GM23338 (cell line): ENCODE data around the gene NHERF1. TPM values are rescaled to one million over a fixed set of nuclear protein-coding genes. Genes with fewer than 3 reads are reported as not detected.

Experiments used
- ATAC-seq: fragments of 200-7000 bp; cut with Tn5 transposase; 3 replicates; pipeline ENCODE4 v1.9.1; 2020
- DNase-seq: peaks from one replicate; pipeline ENCODE4 v3.0.0-alpha.2; 2015; ENCODE audit warnings: low spot score
- H2AFZ ChIP-seq: fragments of 200-600 bp; sonication (generic); 2 replicates; pipeline ENCODE4 v1.8.0; 2016; ENCODE audit warnings: antibody characterized with exemption, mild to moderate bottlenecking, moderate library complexity
- H3F3A ChIP-seq: fragments of 200-600 bp; sonication (generic); replicated peaks from 2 replicates; pipeline ENCODE4 v1.8.0; 2017; ENCODE audit warnings: antibody characterized with exemption, mixed run types, low read depth
- H3K27ac ChIP-seq: fragments of 200-600 bp; sonication (generic); 2 replicates; pipeline ENCODE4 v1.6.1; 2016; ENCODE audit warnings: low read depth
- H3K27me3 ChIP-seq: fragments of 200-600 bp; sonication (generic); 2 replicates; pipeline ENCODE4 v1.8.0; 2016; ENCODE audit warnings: mild to moderate bottlenecking, mixed run types, moderate library complexity; ENCODE audit not compliant: insufficient read depth
- H3K36me3 ChIP-seq: fragments of 200-600 bp; sonication (generic); 2 replicates; pipeline ENCODE4 v1.8.0; 2016; ENCODE audit warnings: mild to moderate bottlenecking; ENCODE audit not compliant: insufficient read depth
- H3K4me1 ChIP-seq: fragments of 200-600 bp; sonication (generic); 2 replicates; pipeline ENCODE4 v1.8.0; 2016; ENCODE audit warnings: mild to moderate bottlenecking, moderate library complexity; ENCODE audit not compliant: insufficient read depth
- H3K4me2 ChIP-seq: fragments of 200-600 bp; sonication (generic); 2 replicates; pipeline ENCODE4 v1.7.1; 2017; ENCODE audit warnings: mixed run types
- H3K4me3 ChIP-seq: fragments of 200-600 bp; sonication (generic); 2 replicates; pipeline ENCODE4 v1.6.1; 2016; ENCODE audit warnings: mixed run types
- H3K79me2 ChIP-seq: fragments of 200-600 bp; sonication (generic); replicated peaks from 2 replicates; pipeline ENCODE4 v1.8.0; 2017; ENCODE audit warnings: mild to moderate bottlenecking; ENCODE audit not compliant: insufficient read depth
- H3K9me2 ChIP-seq: fragments of 200-600 bp; sonication (generic); 2 replicates; pipeline ENCODE4 v1.8.0; 2017; ENCODE audit not compliant: insufficient read depth
- H4K20me1 ChIP-seq: fragments of 200-600 bp; sonication (generic); replicated peaks from 2 replicates; pipeline ENCODE4 v1.8.0; 2017; ENCODE audit warnings: mild to moderate bottlenecking; ENCODE audit not compliant: insufficient read depth
- H3K27ac Mint-ChIP-seq: 2 replicates; pipeline ENCODE4 v1.8.0; 2020; ENCODE audit warnings: inconsistent platforms, mild to moderate bottlenecking, moderate library complexity, mixed read lengths
- H3K27me3 Mint-ChIP-seq: 3 replicates; pipeline ENCODE4 v1.8.0; 2022; ENCODE audit warnings: low read depth, mild to moderate bottlenecking, moderate library complexity, mixed read lengths, inconsistent platforms; ENCODE audit not compliant: insufficient read depth, poor library complexity
- H3K36me3 Mint-ChIP-seq: 3 replicates; pipeline ENCODE4 v1.8.0; 2021; ENCODE audit warnings: low read depth, mild to moderate bottlenecking, inconsistent platforms, moderate library complexity, mixed read lengths
- H3K4me1 Mint-ChIP-seq: 3 replicates; pipeline ENCODE4 v1.8.0; 2020; ENCODE audit warnings: mild to moderate bottlenecking, inconsistent platforms, mixed read lengths
- H3K4me3 Mint-ChIP-seq: 3 replicates; pipeline ENCODE4 v1.8.0; 2021; ENCODE audit warnings: moderate library complexity, mild to moderate bottlenecking, inconsistent platforms, mixed read lengths
- H3K9me3 Mint-ChIP-seq: 3 replicates; pipeline ENCODE4 v1.8.0; 2020; ENCODE audit warnings: moderate library complexity, mild to moderate bottlenecking, inconsistent platforms, mixed read lengths
- CREB1 ChIP-seq: fragments of 250-450 bp; sonication (Bioruptor Pico); IDR thresholded peaks from 2 replicates; pipeline ENCODE4 v1.5.0; 2020; ENCODE audit warnings: low read depth, mild to moderate bottlenecking, moderate library complexity
- EZH2phosphoT487 ChIP-seq: fragments of 200-600 bp; sonication (generic); IDR thresholded peaks from one replicate; pipeline ENCODE4 v1.8.1; 2018; ENCODE audit warnings: antibody characterized with exemption; ENCODE audit not compliant: unreplicated experiment
- NANOG ChIP-seq: IDR thresholded peaks from 2 replicates; pipeline ENCODE4 v1.6.1; 2016; ENCODE audit warnings: antibody characterized with exemption, borderline replicate concordance
- POLR2AphosphoS5 ChIP-seq: IDR thresholded peaks from 2 replicates; pipeline ENCODE4 v1.6.1; 2016; ENCODE audit warnings: antibody characterized with exemption, low read depth
- STAT1 ChIP-seq: IDR thresholded peaks from one replicate; pipeline ENCODE4 v1.6.1; 2016; ENCODE audit warnings: antibody characterized with exemption; ENCODE audit not compliant: unreplicated experiment
- ZNF114 ChIP-seq: fragments of 250-450 bp; sonication (Bioruptor Pico); IDR thresholded peaks from 2 replicates; pipeline ENCODE4 v1.5.0; 2020; ENCODE audit warnings: mild to moderate bottlenecking, moderate library complexity
- ZNF331 ChIP-seq: fragments of 250-450 bp; sonication (Bioruptor Pico); IDR thresholded peaks from 2 replicates; pipeline ENCODE4 v1.5.0; 2020; ENCODE audit warnings: low read depth, mild to moderate bottlenecking, moderate library complexity
- polyA plus RNA-seq: library from polyadenylated mRNA; unstranded; fragments of >200 nt; fragmentation: Nextera tagmentation; extraction: Ambion mirVana; gene quantifications from 2 replicates; pipeline ENCODE4 v1.2.1, GENCODE V29; 2016
- total RNA-seq: library from RNA; depleted of rRNA; stranded (reverse); fragments of >200 nt; shearing (Covaris generic); gene quantifications from 2 replicates; pipeline ENCODE4 v1.2.3, GENCODE V29; 2014
- TF ChIP-seq, protein P1 (sequence below), 2 experiments: fragments of 200-600 bp in 1 of 2; sonication (generic) in 1 of 2; conservative IDR thresholded peaks; 2 replicates each; pipeline versions ENCODE4 v1.5.1 to v1.6.1; 2016 to 2017; ENCODE audit warnings: antibody characterized with exemption in 2 of 2, low read depth in 2 of 2, mild to moderate bottlenecking in 2 of 2, moderate library complexity in 1 of 2
- TF ChIP-seq, protein P2 (sequence below): IDR thresholded peaks from 2 replicates; pipeline ENCODE4 v1.6.1; 2016; ENCODE audit warnings: antibody characterized with exemption

NHERF1 gene
- total and polyA plus RNA-seq, 2 experiments from 2014 or later = 48.8 to 100 TPM

DNA sequence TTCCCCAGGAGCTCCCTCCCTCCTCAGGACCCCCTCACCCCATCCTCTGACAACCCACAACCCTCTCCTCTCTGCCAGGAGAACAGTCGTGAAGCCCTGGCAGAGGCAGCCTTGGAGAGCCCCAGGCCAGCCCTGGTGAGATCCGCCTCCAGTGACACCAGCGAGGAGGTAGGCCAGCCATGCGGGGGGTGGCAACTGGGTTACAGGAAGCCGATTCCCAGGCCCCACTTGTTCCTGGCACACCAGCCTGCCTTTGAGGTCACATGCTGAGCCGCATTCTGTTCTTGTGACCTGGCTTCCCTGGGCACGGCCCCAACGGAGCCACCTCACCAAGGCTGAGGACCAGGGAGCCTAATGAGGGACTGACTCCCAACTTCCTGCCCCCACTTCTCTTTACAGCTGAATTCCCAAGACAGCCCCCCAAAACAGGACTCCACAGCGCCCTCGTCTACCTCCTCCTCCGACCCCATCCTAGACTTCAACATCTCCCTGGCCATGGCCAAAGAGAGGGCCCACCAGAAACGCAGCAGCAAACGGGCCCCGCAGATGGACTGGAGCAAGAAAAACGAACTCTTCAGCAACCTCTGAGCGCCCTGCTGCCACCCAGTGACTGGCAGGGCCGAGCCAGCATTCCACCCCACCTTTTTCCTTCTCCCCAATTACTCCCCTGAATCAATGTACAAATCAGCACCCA is 19.8 kb downstream of the NHERF1 start:
- 0 out of 2 replicates have a peak, but pooled peaks cover 3% of the 10 kb centered on the region for H3F3A ChIP-seq
- TF ChIP-seq POLR2AphosphoS5 (0 out of 2 replicates have a peak, but pooled peaks have one; percentile 3), ZNF331 (CRISPR knock-in tag) (no peak), CREB1 (CRISPR knock-in tag) (no peak), NANOG (no peak), STAT1 (no peak), ZNF114 (CRISPR knock-in tag) (no peak), EZH2phosphoT487 (no peak)
- TF ChIP-seq, protein P1, sequence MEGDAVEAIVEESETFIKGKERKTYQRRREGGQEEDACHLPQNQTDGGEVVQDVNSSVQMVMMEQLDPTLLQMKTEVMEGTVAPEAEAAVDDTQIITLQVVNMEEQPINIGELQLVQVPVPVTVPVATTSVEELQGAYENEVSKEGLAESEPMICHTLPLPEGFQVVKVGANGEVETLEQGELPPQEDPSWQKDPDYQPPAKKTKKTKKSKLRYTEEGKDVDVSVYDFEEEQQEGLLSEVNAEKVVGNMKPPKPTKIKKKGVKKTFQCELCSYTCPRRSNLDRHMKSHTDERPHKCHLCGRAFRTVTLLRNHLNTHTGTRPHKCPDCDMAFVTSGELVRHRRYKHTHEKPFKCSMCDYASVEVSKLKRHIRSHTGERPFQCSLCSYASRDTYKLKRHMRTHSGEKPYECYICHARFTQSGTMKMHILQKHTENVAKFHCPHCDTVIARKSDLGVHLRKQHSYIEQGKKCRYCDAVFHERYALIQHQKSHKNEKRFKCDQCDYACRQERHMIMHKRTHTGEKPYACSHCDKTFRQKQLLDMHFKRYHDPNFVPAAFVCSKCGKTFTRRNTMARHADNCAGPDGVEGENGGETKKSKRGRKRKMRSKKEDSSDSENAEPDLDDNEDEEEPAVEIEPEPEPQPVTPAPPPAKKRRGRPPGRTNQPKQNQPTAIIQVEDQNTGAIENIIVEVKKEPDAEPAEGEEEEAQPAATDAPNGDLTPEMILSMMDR (conservative IDR thresholded peaks at IDR 0.05; ENCODE audit: low read depth in 2 of 2) = 0 out of 4 replicates have a peak, but pooled peaks of 1 of the 2 experiments have one; percentile 1
- H3K79me2 ChIP-seq = no peaks in the 10 kb centered on the region
- peaks cover 47% of the 10 kb centered on the region for H3K36me3 Mint-ChIP-seq
- no peaks in the 10 kb centered on the region for H3K9me3 Mint-ChIP-seq
- H3K4me2 ChIP-seq = no peak overlapping the region
- peaks cover 8% of the 10 kb centered on the region for H3K36me3 ChIP-seq
- peaks cover 15% of the 10 kb centered on the region; the same call in 2 of the 3 replicates for H3K4me1 Mint-ChIP-seq
- no peak overlapping the region for H3K27ac ChIP-seq
- no peak overlapping the region; the same call in 1 of the 2 replicates for H3K27ac Mint-ChIP-seq
- no peaks in the 10 kb centered on the region for H3K27me3 ChIP-seq
- no peak overlapping the region for H2AFZ ChIP-seq
- peaks cover 22% of the 10 kb centered on the region for H3K27me3 Mint-ChIP-seq
- no peaks in the 10 kb centered on the region for H3K9me2 ChIP-seq
- DNase-seq = no peak
- ATAC-seq = no peak
- H3K4me3 Mint-ChIP-seq = no peak overlapping the region
- peaks cover 13% of the 10 kb centered on the region; the same call in 1 of the 2 replicates for H4K20me1 ChIP-seq
- no peaks in the 10 kb centered on the region for H3K4me1 ChIP-seq
- no peak overlapping the region for H3K4me3 ChIP-seq

DNA sequence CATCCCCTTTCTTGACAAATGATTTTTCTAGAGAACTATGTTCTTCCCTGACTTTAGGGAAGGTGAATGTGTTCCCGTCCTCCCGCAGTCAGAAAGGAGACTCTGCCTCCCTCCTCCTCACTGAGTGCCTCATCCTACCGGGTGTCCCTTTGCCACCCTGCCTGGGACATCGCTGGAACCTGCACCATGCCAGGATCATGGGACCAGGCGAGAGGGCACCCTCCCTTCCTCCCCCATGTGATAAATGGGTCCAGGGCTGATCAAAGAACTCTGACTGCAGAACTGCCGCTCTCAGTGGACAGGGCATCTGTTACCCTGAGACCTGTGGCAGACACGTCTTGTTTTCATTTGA is 20.3 kb downstream of the NHERF1 start:
- no peaks in the 10 kb centered on the region for H3K79me2 ChIP-seq
- peaks cover 8% of the 10 kb centered on the region for H3K36me3 ChIP-seq
- peak overlapping the region; percentile 58; the same call in 1 of the 2 replicates for H3K27ac Mint-ChIP-seq
- no peaks in the 10 kb centered on the region for H3K9me2 ChIP-seq
- DNase-seq (no peak), ATAC-seq (no peak)
- no peak overlapping the region for H2AFZ ChIP-seq
- no peak overlapping the region for H3K4me3 ChIP-seq
- H3K27me3 Mint-ChIP-seq = peaks cover 22% of the 10 kb centered on the region
- no peak overlapping the region for H3K4me3 Mint-ChIP-seq
- no peaks in the 10 kb centered on the region for H3K9me3 Mint-ChIP-seq
- peaks cover 15% of the 10 kb centered on the region; the same call in 1 of the 2 replicates for H4K20me1 ChIP-seq
- 0 out of 2 replicates have a peak, but pooled peaks cover 3% of the 10 kb centered on the region for H3F3A ChIP-seq
- H3K36me3 Mint-ChIP-seq = peaks cover 51% of the 10 kb centered on the region
- TF ChIP-seq CREB1 (CRISPR knock-in tag) (no peak), POLR2AphosphoS5 (peak; percentile 32; the same call in 1 of the 2 replicates)
- TF ChIP-seq, protein P2, sequence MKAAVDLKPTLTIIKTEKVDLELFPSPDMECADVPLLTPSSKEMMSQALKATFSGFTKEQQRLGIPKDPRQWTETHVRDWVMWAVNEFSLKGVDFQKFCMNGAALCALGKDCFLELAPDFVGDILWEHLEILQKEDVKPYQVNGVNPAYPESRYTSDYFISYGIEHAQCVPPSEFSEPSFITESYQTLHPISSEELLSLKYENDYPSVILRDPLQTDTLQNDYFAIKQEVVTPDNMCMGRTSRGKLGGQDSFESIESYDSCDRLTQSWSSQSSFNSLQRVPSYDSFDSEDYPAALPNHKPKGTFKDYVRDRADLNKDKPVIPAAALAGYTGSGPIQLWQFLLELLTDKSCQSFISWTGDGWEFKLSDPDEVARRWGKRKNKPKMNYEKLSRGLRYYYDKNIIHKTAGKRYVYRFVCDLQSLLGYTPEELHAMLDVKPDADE = no peak
- no peaks in the 10 kb centered on the region for H3K27me3 ChIP-seq
- H3K4me1 Mint-ChIP-seq = peaks cover 10% of the 10 kb centered on the region; the same call in 2 of the 3 replicates
- H3K4me1 ChIP-seq = no peaks in the 10 kb centered on the region
- H3K4me2 ChIP-seq = no peak overlapping the region
- no peak overlapping the region for H3K27ac ChIP-seq
